IgD-negative memory B cell (primary cell): ENCODE data around the gene PAQR7. TPM values are rescaled to one million over a fixed set of nuclear protein-coding genes. Genes with fewer than 3 reads are reported as not detected.

Source experiments
- H3K27ac Mint-ChIP-seq, 3 donors: one replicate each; pipeline ENCODE4 v1.8.0; 2020 to 2022; ENCODE audit warnings: mild to moderate bottlenecking in 3 of 3, mixed read lengths in 3 of 3, moderate library complexity in 1 of 3
- H3K27me3 Mint-ChIP-seq: one replicate; pipeline ENCODE4 v1.8.0; 2021; ENCODE audit warnings: mixed read lengths
- H3K36me3 Mint-ChIP-seq: one replicate; pipeline ENCODE4 v1.8.0; 2020; ENCODE audit warnings: mild to moderate bottlenecking, mixed read lengths
- H3K4me1 Mint-ChIP-seq, 3 donors: one replicate each; pipeline ENCODE4 v1.8.0; 2020 to 2022; ENCODE audit warnings: mixed read lengths in 3 of 3, mild to moderate bottlenecking in 1 of 3
- H3K4me3 Mint-ChIP-seq, 4 donors: one replicate each; pipeline ENCODE4 v1.8.0; 2020 to 2022; ENCODE audit warnings: mild to moderate bottlenecking in 4 of 4, mixed read lengths in 4 of 4, moderate library complexity in 3 of 4
- H3K9me3 Mint-ChIP-seq, 3 donors: one replicate each; pipeline ENCODE4 v1.8.0; 2020 to 2021; ENCODE audit warnings: mixed read lengths in 3 of 3, mild to moderate bottlenecking in 1 of 3
- polyA plus RNA-seq: library from polyadenylated mRNA; unstranded; fragments of 300-500 nt; fragmentation: Illumina TruSeq; gene quantifications from one replicate; pipeline ENCODE4 v1.2.3, GENCODE V29; 2021

Gene PAQR7
- polyA plus RNA-seq, 1 donor from 2014 or later: 0.73 TPM

- H3K27ac Mint-ChIP-seq: peak overlapping the region in 2 of 3 donors; percentile 13 to 50
- H3K4me3 Mint-ChIP-seq: peak overlapping the region; percentile 7 to 76 (median 45)
- H3K36me3 Mint-ChIP-seq: no peaks in the 10 kb centered on the region
- peaks cover 9 to 26% (median 12%) of the 10 kb centered on the region in 3 donors for H3K4me1 Mint-ChIP-seq
- H3K9me3 Mint-ChIP-seq: no peaks in the 10 kb centered on the region
- no peaks in the 10 kb centered on the region for H3K27me3 Mint-ChIP-seq
These were observed 2.8 kb downstream of the PAQR7 start for GRCh38 chr1:25872713-25873112.

- Mint-ChIP-seq H3K9me3 (no peaks in the 10 kb centered on the region), H3K4me3 (no peak overlapping the region), H3K4me1 (peaks cover 9 to 26% (median 12%) of the 10 kb centered on the region in 3 donors), H3K36me3 (no peaks in the 10 kb centered on the region), H3K27me3 (no peaks in the 10 kb centered on the region), H3K27ac (peak overlapping the region in 1 of 3 donors; percentile 50)
These were observed 3.6 kb downstream of the PAQR7 start for GRCh38 chr1:25871704-25872494.

- Mint-ChIP-seq H3K27ac (peak overlapping the region in 2 of 3 donors; percentile 43 to 63), H3K36me3 (no peaks in the 10 kb centered on the region), H3K4me3 (peak overlapping the region in 1 of 4 donors; percentile 47), H3K27me3 (no peaks in the 10 kb centered on the region), H3K9me3 (no peaks in the 10 kb centered on the region), H3K4me1 (peaks cover 9 to 26% (median 12%) of the 10 kb centered on the region in 3 donors)
These were observed 4.3 kb downstream of the PAQR7 start for GRCh38 chr1:25871086-25871703.

- Mint-ChIP-seq H3K9me3 (no peaks in the 10 kb centered on the region), H3K4me3 (no peak overlapping the region), H3K27me3 (no peaks in the 10 kb centered on the region), H3K27ac (no peak overlapping the region), H3K4me1 (peaks cover 9 to 24% (median 12%) of the 10 kb centered on the region in 3 donors), H3K36me3 (no peaks in the 10 kb centered on the region)
These were observed 4.9 kb downstream of the PAQR7 start for GRCh38 chr1:25870614-25871013.

- no peak overlapping the region for H3K27ac Mint-ChIP-seq
- no peak overlapping the region for H3K4me3 Mint-ChIP-seq
- H3K9me3 Mint-ChIP-seq: no peaks in the 10 kb centered on the region
- peaks cover 9 to 24% (median 12%) of the 10 kb centered on the region in 3 donors for H3K4me1 Mint-ChIP-seq
- no peaks in the 10 kb centered on the region for H3K27me3 Mint-ChIP-seq
- no peaks in the 10 kb centered on the region for H3K36me3 Mint-ChIP-seq
These were observed 5.5 kb downstream of the PAQR7 start for GRCh38 chr1:25869909-25870606.

GRCh38 chr1:25867210-25867991, 8.1 kb downstream of the PAQR7 start:
- Mint-ChIP-seq H3K9me3 (no peaks in the 10 kb centered on the region), H3K27ac (no peak overlapping the region), H3K4me3 (no peak overlapping the region), H3K36me3 (peaks cover 4% of the 10 kb centered on the region), H3K27me3 (no peaks in the 10 kb centered on the region), H3K4me1 (peaks cover 0 to 6% (median 2%) of the 10 kb centered on the region in 3 donors)

- Mint-ChIP-seq H3K27me3 (no peaks in the 10 kb centered on the region), H3K27ac (no peak overlapping the region), H3K4me1 (peaks cover 4 to 10% (median 6%) of the 10 kb centered on the region in 3 donors), H3K4me3 (no peak overlapping the region), H3K36me3 (peaks cover 4% of the 10 kb centered on the region), H3K9me3 (no peaks in the 10 kb centered on the region)
These were observed 9.2 kb downstream of the PAQR7 start for GRCh38 chr1:25866288-25866687.

GRCh38 chr1:25864434-25864833, 11.1 kb downstream of the PAQR7 start:
- Mint-ChIP-seq H3K36me3 (peaks cover 4% of the 10 kb centered on the region), H3K27me3 (no peaks in the 10 kb centered on the region), H3K9me3 (no peaks in the 10 kb centered on the region), H3K27ac (peak overlapping the region in 1 of 3 donors; percentile 87), H3K4me3 (no peak overlapping the region), H3K4me1 (peaks cover 11 to 16% (median 12%) of the 10 kb centered on the region in 3 donors)

GRCh38 chr1:25863486-25864262, 11.8 kb downstream of the PAQR7 start:
- no peaks in the 10 kb centered on the region for H3K27me3 Mint-ChIP-seq
- peaks cover 14 to 17% (median 15%) of the 10 kb centered on the region in 3 donors for H3K4me1 Mint-ChIP-seq
- no peak overlapping the region for H3K27ac Mint-ChIP-seq
- peak overlapping the region in 1 of 4 donors; percentile 68 for H3K4me3 Mint-ChIP-seq
- peaks cover 4% of the 10 kb centered on the region for H3K36me3 Mint-ChIP-seq
- no peaks in the 10 kb centered on the region for H3K9me3 Mint-ChIP-seq

- Mint-ChIP-seq H3K4me1 (peaks cover 15 to 22% (median 16%) of the 10 kb centered on the region in 3 donors), H3K27me3 (no peaks in the 10 kb centered on the region), H3K4me3 (peak overlapping the region in 2 of 4 donors; percentile 39 to 68), H3K27ac (no peak overlapping the region), H3K9me3 (no peaks in the 10 kb centered on the region), H3K36me3 (peaks cover 4% of the 10 kb centered on the region)
These were observed 12.6 kb downstream of the PAQR7 start for GRCh38 chr1:25862785-25863485.

- H3K4me1 Mint-ChIP-seq: peaks cover 15 to 22% (median 18%) of the 10 kb centered on the region in 3 donors
- H3K4me3 Mint-ChIP-seq: peak overlapping the region in 3 of 4 donors; percentile 56 to 82 (median 81)
- H3K9me3 Mint-ChIP-seq: no peaks in the 10 kb centered on the region
- H3K27ac Mint-ChIP-seq: peak overlapping the region; percentile 26 to 79 (median 66)
- no peaks in the 10 kb centered on the region for H3K27me3 Mint-ChIP-seq
- H3K36me3 Mint-ChIP-seq: peaks cover 4% of the 10 kb centered on the region
These were observed 13.9 kb downstream of the PAQR7 start for GRCh38 chr1:25861316-25862286.

GRCh38 chr1:25858906-25859789, 16.4 kb downstream of the PAQR7 start, which contains the start of gene AUNIP:
AUNIP (minus strand) TSS chr1:25859457; CDS start chr1:25859357, 100 bp downstream.
- Mint-ChIP-seq H3K4me1 (peaks cover 15 to 22% (median 18%) of the 10 kb centered on the region in 3 donors), H3K27ac (peak within 1 kb of the TSS; percentile 94 to 98 (median 96)), H3K4me3 (peak within 1 kb of the TSS; percentile 89 to 99 (median 98)), H3K9me3 (no peaks in the 10 kb centered on the region), H3K36me3 (peaks cover 3% of the 10 kb centered on the region), H3K27me3 (no peaks in the 10 kb centered on the region)
